Neural crest cell (in vitro differentiated cells): ENCODE measurements around the gene TNFRSF13B. TPM values are rescaled to one million over a fixed set of nuclear protein-coding genes. Genes with fewer than 3 reads are reported as not detected.

Experiments
- DNase-seq: peaks from one replicate; pipeline ENCODE4 v3.0.0; 2021; ENCODE audit warnings: low read depth, mixed read lengths, low spot score
- H3K27ac Mint-ChIP-seq: one replicate; pipeline ENCODE4 v1.8.0; 2021; ENCODE audit warnings: mild to moderate bottlenecking, mixed read lengths; ENCODE audit not compliant: unreplicated experiment
- H3K27me3 Mint-ChIP-seq: 2 replicates; pipeline ENCODE4 v1.8.0; 2021; ENCODE audit warnings: low read depth, mild to moderate bottlenecking, mixed read lengths
- H3K36me3 Mint-ChIP-seq: 2 replicates; pipeline ENCODE4 v1.8.0; 2021; ENCODE audit warnings: low read depth, mild to moderate bottlenecking, mixed read lengths
- H3K4me1 Mint-ChIP-seq: 2 replicates; pipeline ENCODE4 v1.8.0; 2021; ENCODE audit warnings: mixed read lengths
- H3K4me3 Mint-ChIP-seq: one replicate; pipeline ENCODE4 v1.8.0; 2021; ENCODE audit warnings: mild to moderate bottlenecking, mixed read lengths
- H3K9me3 Mint-ChIP-seq: 2 replicates; pipeline ENCODE4 v1.8.0; 2021; ENCODE audit warnings: mixed read lengths
- CTCF ChIP-seq: fragments of 200-600 bp; sonication (generic); conservative IDR thresholded peaks from 2 replicates; pipeline ENCODE4 v1.5.0; 2021; ENCODE audit warnings: antibody characterized with exemption, mild to moderate bottlenecking
- total RNA-seq: library from RNA; stranded (reverse); gene quantifications from 2 replicates; pipeline ENCODE4 v1.2.1, GENCODE V29; 2021

The TNFRSF13B gene
- total RNA-seq, 1 donor from 2014 or later = not detected

GRCh38 chr17:16889088-16889465 lies 82.8 kb downstream of the TNFRSF13B start:
- TF ChIP-seq CTCF = no peak
- Mint-ChIP-seq H3K4me3 (no peak overlapping the region), H3K36me3 (no peaks in the 10 kb centered on the region), H3K27me3 (no peaks in the 10 kb centered on the region), H3K27ac (no peak overlapping the region), H3K9me3 (no peaks in the 10 kb centered on the region), H3K4me1 (no peaks in the 10 kb centered on the region)
- DNase-seq = no peak

Other genes starting within 250 kb of the TNFRSF13B start
- gene MPRIP, start 70.3 kb upstream of the TNFRSF13B start, total RNA-seq = 241 and 244 TPM in 2 replicates
- gene PLD6, start 234.2 kb upstream of the TNFRSF13B start, total RNA-seq = 0.23 TPM in 1 of 2 replicates, not detected in the other